Mesenteric fat pad (tissue), 1 donor: Measurements from ENCODE around the gene ATG7. TPM values are rescaled to one million over a fixed set of nuclear protein-coding genes. Genes with fewer than 3 reads are reported as not detected.
"Not testable (repeated sequence)": the region's sequence is repeated elsewhere in the genome, so short reads cannot be mapped to it uniquely, and the experiment has no call there.

Experiments used
- DNase-seq: peaks from one replicate; pipeline ENCODE4 v3.0.0-alpha.2; 2020; ENCODE audit warnings: low spot score
- total RNA-seq: library from RNA; stranded (reverse); fragmentation: NEBNext Ultra II Directional; extraction: Animal tissue kit (Norgen Biotek cat#: 25700); gene quantifications from one replicate; pipeline ENCODE4 v1.2.1, GENCODE V29; 2021
- donor health status: DM: yes; HTN: yes; CAD: no.

Gene ATG7
- total RNA-seq, 1 donor from 2014 or later: 48.0 TPM

DNA sequence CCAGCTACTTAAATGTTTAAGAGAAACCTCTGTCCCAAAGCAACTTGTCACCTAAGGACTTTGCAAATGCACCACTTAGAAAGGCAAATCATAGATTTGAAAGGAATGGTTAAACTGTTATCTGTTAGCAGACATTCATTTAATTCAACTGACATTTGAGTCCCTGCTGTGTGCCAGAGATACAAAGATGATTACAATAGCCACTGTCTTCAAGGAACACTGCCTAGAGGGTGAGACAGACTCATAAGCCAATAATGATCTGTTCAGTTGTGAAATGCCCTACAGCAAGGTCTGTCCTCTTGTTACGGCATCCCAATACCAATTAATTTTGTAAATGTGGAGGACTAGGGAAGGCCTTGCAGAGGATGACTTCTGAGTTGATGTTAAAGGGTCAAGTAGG lies 113.1 kb downstream of the ATG7 start:
- no peak for DNase-seq

DNA sequence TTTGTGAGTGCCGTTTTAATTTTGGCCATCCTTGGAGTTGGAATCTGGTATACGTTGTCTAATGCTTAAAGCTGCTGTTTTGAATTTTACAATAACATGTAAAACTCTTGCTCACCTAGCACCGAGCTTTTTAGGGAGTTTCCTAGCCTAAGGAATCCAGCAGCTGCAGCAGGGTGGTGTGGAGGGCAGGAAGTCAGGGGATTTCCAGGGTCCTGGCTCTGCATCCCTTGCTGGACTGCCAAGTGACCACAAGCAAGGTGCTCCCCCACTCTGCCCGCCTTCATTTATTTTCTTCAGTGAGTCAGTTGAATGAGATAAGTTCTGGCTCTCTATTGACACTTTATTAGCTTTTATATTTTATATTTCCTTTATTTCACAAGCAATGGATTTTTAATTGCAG lies 113.7 kb downstream of the ATG7 start:
- no peak for DNase-seq

DNA sequence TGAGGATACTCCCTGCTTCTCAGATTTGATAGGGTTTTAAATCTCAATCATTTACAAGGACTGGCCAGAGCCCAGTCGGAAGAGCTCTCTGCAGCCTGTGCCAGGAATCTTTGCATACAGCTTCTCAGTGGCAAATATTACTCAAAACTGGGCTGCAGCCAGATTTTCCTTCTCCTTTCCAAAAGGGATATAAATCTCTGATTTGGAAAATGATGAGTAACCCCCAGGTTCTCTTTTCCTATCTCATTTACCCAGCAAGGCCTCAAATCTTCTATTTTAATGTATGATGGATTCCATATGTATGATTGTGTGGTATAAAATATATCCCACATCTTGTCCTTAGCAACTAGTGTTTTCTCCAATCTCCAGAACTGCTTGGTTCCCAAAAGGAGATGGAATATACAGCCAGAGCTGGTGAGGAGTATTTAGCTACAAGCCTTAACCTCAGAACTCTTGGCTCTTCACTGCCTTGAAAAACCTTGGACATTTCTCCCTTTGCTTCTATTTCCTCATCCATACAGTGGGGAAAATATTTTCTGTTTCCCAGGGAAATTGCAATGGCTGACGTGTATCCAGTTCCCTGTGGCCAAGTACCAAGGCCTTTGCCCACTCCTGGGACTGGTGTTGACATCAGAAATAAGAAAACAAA lies 114.4 kb downstream of the ATG7 start:
- no peak for DNase-seq

DNA sequence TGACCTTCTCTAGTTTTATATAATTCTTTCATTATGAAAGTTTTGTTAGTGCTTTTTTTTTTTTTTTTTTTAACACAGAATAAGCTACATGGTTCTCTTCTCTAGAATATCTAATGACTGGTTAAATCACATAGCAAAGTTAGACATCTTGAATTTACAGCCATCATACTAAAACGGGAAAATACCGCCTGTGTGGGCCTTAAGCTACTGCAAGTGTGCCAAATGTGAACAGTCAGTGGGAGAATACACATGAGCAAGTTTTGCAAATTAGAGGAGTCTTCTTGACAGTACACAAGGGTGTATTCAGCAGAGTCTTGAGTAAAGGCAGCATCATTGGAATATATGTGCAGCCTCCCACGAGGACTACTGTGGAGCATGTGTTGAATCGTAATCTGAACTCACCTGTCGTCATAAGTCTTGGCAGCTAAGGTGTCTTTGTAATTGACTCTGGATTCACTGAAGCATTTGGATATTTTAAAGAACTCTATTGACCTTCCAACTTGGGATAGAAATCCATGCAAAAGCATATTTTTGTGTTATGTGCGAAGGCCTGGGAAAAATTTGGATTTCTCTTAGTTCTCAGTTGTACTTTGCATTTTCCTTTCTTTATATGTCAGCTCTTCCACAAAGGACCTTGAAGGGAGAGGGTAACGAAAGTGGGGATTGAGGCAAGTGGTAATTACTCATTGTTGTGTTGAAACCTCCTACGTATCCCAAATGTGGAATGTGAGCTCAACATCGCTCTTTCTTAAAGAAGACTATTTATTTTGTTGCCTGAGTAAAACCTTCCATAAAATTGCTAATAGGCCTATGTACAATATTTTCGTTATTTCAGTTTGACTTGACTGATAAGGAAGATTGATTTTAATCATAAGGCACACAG lies 117.4 kb downstream of the ATG7 start:
- no peak for DNase-seq

DNA sequence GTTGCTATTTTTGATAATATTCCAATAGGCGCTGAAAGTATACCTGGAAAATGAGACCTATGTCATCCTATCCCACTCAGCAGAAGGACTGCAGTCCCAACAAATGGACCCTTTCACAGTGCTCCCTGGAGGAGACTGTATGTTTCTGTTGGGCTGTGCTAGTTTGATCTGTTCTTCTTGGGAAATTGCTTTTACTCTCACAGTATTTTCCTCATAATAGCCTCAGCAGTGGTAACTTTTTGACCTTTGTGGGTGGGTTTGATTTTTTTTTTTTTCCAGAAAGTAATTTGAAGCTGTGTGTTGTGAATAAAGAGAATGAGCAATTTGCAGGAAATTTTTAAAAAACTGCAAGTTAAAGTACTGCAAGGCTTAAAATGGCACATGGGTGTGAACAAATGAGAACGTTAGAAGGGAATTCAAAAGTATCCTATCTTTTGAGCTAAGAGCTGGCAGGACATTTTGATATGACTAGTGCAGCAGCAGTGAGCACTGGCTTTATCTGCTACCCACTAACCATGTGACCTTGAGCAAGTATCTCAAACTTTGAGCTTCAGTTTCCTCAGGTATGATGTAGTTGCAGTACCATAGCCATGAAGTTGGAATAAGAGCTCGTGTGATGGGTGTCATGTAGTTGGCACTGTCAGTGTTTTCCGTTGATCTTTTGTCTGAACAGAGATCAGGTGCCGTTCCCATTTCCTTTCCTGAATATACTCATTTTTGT lies 118.4 kb downstream of the ATG7 start:
- no peak for DNase-seq

DNA sequence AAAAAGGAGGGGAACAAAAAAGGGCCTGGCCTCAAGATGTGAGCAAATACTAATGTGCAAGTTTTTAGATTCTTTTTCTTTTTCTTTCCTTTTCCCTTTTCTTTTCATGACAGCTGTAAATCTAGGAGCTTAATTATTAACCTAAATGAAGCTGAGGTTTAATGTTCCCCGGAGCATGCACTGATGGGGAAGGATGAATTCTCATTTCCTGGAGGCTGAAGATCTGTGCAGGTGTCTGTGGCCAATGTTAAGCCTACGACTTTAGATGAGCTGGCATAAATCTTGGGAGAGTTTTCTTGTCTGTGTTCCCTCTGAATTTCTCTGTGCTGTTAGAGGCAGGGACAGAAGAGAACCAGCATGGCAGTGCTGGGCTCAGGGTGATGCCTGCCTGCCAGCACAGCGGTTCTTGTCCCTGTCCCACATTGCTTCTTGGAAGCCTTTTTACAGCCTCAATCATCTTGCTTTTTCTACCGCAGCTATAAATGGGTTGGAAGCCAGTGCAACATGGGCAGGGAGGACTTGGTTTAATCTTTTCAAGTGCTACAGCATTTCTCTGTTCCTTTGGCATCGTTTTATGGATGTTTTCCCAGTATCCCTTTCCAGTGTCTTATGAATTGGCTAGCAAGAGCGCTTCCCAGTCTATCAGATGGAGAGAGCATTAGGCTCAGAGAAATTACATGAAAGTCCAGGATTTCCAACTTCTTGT lies 119.1 kb downstream of the ATG7 start:
- no peak for DNase-seq

DNA sequence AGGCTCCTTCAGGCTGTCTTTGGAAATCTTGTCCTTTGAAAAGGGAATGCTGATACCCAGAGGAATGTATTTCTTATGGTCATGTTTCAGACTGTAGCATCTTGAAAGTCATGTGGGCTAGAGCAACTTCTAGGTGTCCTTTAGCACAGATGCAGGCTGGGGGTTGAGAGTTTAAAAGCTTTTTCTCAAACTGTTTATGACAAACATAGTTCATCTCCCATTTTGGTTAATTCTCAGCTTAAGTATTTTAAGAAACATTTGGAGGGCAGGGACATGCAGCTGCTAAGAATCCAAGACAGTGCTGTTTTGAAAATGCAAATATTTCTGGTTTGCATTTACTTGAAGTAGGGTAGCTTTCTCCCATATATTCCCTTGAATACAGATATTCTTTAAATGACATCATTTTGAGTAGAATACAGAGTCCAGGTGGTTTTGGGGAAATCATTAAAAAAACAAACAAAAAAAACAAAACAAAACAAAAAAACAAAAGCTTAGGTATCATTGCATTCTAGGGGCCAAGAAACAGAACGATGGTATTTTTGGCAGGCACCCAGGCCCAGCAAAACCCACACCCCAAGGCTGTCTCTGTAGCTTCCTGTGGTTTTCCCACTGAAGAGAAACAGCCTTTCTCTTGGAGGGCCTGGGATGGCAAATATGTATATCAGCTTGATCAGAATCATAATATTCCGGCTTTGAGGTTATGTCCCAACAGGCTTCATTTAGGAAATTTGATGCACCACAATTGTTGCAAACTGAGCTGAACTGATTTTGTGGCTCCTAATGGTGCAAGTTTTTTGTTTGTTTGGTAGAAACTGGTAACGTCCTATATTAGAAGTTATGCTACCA lies 120.0 kb downstream of the ATG7 start:
- no peak for DNase-seq

DNA sequence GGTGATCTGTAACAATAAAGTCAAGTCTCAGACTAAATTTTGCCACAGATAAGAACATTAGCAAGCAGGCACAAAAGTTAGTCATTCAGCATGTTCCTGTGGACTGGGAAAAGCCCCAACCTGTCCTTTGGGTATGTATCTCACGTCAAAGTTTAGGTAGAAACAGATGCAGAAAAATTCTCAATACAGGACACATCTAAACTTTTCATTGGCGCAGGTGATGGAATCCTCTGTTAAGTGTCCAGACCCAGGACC lies 120.6 kb downstream of the ATG7 start:
- no peak for DNase-seq

DNA sequence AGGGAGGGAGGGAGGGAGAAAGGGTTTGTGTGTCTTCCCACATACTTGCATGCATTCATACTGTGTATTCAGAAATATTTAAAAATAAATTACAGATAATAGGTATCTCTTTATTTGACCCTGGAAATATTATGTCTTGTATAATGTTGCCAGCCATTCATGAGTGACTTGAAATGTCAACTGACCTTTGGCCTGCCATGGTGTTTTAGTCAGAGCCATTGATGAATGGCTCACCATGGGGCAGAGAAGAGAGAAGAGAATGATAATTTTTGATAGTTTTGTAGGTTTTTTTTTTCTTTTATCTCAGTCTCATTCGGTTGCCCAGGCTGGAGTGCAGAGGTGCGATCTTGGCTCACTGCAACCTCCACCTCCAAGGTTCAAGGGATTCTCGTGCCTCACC lies 121.2 kb downstream of the ATG7 start:
- no peak for DNase-seq

DNA sequence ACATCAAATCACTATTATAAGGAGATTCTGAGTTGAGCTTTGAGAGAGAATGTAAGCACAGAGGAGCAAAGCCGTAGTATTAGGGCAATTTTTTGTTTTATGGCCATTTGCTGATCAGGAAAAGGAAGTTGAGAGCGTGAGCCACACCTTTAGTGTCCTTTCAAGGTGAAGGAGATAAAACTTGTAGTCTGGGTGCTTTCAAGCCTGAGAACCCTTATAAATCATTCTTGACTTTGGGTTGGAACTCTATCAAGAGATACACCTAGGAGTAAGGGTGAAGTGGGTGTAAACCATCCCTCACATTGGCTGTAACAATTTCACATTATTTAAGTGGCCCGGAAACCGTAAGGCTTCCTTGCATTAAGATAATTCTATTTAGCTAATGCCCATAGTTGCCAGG lies 122.2 kb downstream of the ATG7 start:
- no peak for DNase-seq

DNA sequence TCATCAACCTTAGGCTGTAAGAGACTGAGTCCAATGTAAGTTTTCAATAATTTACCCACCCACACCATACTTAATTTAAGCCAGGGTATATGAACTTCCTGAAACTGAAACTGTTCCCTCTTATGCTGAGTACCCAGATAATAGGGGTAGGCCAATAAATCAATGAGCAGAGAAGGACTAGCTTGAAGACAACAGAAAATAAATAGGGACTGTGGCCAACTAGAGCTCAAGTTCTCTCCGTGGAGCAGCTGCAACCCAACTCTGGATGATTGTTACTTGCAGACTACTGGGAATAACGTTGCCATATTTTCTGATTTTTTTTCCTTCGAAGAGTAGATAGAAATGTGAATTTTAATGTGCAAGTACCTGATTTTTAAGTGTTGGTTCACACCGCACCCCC lies 128.0 kb downstream of the ATG7 start:
- DNase-seq: no peak

DNA sequence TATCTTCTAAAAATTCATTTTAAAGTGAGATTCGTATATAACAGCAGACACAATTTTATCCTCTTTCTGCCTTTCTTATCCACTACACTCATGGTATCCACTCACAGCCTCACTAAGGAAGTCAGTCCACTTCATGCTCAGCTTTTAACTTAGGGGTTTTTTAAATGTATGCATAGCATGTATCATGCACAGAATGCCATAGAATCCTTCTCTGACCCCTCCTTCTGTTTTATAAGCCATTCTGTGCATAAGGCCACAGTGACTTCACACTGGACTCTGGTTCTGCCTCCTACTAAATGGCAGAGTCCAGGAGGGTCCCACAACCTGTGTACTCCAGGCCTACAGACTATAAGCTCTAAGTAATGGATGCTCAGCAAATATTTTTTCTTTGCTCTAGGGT lies 129.2 kb downstream of the ATG7 start:
- no peak for DNase-seq

DNA sequence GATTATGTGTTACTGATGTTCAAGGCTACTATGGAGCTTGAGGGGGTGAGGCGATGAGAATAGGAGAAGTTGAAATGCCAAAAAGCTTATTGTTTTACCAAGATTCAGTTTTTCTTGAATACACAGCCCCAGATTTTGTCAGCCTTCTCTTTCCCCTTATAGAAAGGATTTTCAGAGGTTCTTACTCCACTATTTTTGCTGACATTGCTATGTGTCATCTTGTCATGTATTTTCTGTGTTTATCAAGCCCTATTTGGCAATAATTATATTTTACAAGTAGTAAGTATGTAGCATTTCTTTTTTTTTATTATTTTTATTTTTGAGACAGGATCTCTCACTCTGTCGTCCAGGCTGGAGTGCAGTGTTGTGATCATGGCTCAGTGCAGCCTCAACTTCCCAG lies 133.1 kb downstream of the ATG7 start:
- DNase-seq: no peak

DNA sequence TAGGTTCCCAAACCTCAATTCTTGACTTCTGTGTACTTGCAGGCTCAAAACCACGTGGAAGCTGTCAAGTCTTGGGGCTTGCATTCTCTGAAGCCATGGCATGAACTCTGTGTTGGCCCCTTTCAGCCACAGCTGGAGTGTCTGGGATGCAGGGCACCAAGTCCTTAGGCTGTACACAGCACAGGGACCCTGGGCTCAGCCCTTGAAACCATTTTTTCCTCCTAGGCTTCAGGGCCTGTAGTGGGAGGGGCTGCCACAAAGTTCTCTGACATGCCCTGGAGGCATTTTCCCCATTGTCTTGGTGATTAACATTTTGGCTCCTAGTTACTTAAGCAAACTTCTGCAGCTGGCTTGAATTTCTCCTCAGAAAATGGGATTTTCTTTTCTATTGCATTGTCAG lies 135.4 kb downstream of the ATG7 start:
- no peak for DNase-seq

DNA sequence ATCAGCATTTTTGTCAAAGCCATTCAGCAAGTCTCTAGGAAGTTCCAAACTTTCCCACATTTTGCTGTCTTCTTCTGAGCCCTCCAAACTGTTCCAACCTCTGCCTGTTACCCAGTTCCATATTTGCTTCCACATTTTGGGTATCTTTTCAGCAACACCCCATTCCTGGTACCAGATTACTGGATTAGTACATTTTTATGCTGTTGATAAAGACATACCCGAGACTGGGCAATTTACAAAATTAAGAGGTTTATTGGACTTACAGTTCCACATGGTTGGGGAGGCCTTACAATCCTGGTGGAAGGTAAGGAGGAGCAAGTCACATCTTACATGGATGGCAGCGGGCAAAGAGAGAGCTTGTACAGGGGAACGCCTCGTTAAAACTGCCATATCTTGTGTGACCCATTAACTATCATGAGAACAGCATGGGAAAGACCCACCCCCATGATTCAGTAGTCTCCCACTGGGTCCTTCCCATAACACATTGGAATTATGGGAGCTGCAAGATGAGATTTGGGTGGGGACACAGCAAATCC lies 136.2 kb downstream of the ATG7 start:
- not testable (repeated sequence) for DNase-seq

DNA sequence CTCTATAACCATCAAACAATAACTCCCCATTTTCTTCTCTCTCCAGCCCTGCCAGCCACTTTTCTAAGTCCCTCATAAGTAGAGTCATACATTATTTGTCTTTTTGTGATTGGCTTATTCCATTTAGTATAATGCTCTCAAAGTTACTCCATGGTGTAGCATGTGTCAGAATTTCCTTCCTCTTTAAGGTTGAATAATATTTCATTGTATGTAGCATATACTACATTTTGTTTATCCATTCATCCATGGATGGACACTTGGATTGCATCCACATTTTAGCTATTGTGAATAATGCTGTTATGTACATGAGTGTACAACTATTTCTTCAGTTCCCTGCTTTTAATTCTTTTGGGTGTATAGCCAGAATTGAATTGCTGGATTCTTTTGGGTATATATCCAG lies 138.4 kb downstream of the ATG7 start:
- no peak for DNase-seq

DNA sequence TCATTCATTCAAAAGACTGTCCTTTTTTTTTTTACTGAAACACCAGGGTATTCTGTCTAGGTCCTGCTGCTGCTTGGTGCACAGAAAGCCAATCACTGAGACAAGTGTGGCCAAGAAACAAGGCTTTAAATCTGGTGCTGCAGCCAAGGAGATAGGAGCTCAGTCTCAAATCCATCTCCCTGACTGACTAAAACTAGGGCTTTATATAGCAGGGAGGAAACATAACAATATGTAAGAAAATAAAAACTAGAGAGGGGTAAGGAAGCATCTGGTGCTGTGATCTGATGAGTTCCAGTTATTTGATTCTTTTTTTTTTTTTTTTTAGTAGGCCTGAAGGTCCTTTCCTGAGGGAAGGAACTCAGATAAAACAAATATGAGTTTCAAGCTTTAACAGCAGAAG lies 139.8 kb downstream of the ATG7 start:
- no peak for DNase-seq

DNA sequence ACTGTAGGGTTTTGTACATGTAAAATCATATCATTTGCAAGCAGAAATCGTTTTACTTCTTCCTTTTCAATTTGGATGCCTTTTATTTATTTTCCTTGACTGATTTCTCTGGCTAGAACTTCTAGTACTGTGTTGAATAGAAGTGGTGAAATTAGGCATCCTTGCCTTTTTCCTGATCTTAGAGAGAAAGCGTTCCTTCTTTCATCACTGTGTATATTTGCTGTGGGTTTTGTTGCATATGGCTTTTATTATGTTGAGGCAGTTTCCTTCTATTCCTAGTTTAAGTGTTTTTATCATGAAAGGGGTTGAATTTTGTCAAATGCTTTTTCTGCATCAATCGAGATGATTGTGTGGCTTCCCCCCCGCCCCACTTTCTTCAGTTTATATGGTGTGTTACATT lies 140.9 kb downstream of the ATG7 start:
- DNase-seq: no peak

DNA sequence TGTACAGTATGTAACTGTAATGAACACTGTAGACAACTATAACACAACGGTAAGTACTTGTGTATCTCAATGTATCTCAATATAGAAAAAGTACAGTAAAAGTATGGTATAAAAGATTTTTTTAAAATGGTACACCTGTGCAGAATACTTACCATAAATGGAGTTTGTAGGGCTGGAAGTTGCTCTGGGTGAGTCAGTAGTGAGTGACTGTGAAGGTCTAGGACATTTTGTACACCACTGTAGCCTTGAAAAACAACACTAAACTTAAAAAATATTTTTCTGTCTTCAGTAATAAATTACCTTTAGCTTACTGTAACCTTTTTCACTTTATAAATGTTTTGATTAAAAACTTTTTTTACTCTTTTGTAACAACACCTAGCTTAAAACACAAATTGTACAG lies 142.9 kb downstream of the ATG7 start:
- no peak for DNase-seq

DNA sequence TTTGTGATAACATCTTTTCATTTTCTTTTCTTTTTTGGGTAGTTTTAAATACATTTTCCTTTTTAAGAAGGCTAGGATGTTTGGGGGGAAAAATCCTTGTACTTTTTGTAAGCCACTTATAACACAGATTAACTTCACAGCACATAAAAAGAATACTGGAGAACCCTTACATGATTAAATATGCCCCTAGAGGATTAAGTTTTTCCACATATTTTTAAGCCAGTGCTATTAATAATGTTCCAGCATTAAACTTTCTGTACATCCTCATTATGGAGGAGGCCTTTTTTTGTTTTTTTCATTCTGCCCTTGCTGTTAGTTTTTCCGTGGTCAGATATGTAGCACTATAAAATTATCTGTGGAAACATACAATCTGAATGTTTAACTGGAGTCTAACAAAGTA lies 147.9 kb downstream of the ATG7 start:
- DNase-seq: no peak

DNA sequence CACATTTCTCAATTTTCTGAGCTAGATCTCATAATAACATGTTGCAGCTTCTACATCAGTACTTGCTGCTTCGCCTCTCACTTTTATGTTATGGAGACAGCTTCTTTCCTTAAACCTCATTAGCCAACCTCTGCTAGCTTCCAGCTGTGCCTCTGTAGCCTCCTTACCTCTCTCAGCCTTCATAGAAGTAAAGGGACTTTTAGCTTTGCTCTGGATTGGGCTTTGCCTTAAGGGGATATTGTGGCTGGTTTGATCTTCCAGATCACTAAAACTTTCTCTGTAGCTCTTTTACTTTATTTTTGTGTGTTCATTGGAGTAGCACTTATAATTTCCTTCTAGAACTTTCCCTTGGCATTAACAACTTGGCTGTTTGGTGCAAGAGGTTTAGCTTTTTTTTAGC lies 150.1 kb downstream of the ATG7 start:
- no peak for DNase-seq
